H1 (cell line): ENCODE measurements around the gene RBBP5.

Source experiments
- ATF2 ChIP-seq: IDR thresholded peaks from 2 replicates; pipeline ENCODE4 v1.6.1; 2012; ENCODE audit warnings: low read length, inconsistent platforms
- ATF3 ChIP-seq: IDR thresholded peaks from 2 replicates; pipeline ENCODE4 v1.6.1; 2011; ENCODE audit warnings: low read depth, mild to moderate bottlenecking, low read length; ENCODE audit not compliant: insufficient read depth
- BRCA1 ChIP-seq: IDR thresholded peaks from 2 replicates; pipeline ENCODE4 v1.6.1; 2012; ENCODE audit warnings: low read depth, low read length, improper control_type of control experiment
- CREB1 ChIP-seq: IDR thresholded peaks from 2 replicates; pipeline ENCODE4 v1.6.1; 2012; ENCODE audit warnings: inconsistent platforms
- CTCF ChIP-seq, 3 experiments: IDR thresholded peaks; 1 replicate in 2 of 3; 2 replicates in 1 of 3; pipeline versions ENCODE4 v1.5.1 to v1.6.1; 2011; ENCODE audit warnings: low read length in 3 of 3, mild to moderate bottlenecking in 3 of 3, inconsistent platforms in 2 of 3, low read depth in 1 of 3, moderate library complexity in 1 of 3; ENCODE audit not compliant: insufficient read depth in 1 of 3; ENCODE audit errors: control extremely low read depth in 1 of 3
- EGR1 ChIP-seq: IDR thresholded peaks from 2 replicates; pipeline ENCODE4 v1.6.1; 2011; ENCODE audit warnings: low read depth, low read length, borderline replicate concordance
- EZH2 ChIP-seq: fragments of 200-600 bp; sonication (generic); IDR thresholded peaks from 2 replicates; pipeline ENCODE4 v1.7.1; 2012; ENCODE audit warnings: low read depth, mild to moderate bottlenecking, moderate library complexity, low read length, inconsistent platforms; ENCODE audit not compliant: severe bottlenecking
- GABPA ChIP-seq: IDR thresholded peaks from 2 replicates; pipeline ENCODE4 v1.6.1; 2011; ENCODE audit warnings: mild to moderate bottlenecking, low read length, moderate library complexity, borderline replicate concordance; ENCODE audit not compliant: insufficient read depth
- PHF8 ChIP-seq: fragments of 200-600 bp; sonication (generic); conservative IDR thresholded peaks from 2 replicates; pipeline ENCODE4 v1.7.1; 2012; ENCODE audit warnings: low read depth, mild to moderate bottlenecking, inconsistent platforms, low read length, moderate library complexity
- POLR2AphosphoS5 ChIP-seq: IDR thresholded peaks from 2 replicates; pipeline ENCODE4 v1.6.1; 2011; ENCODE audit warnings: low read depth, low read length
- RFX5 ChIP-seq: IDR thresholded peaks from 2 replicates; pipeline ENCODE4 v1.6.1; 2011; ENCODE audit warnings: low read depth, low read length, improper control_type of control experiment, borderline replicate concordance
- SIRT6 ChIP-seq: IDR thresholded peaks from one replicate; pipeline ENCODE4 v1.7.1; 2012; ENCODE audit warnings: low read length, inconsistent platforms
- ZNF274 ChIP-seq: IDR thresholded peaks from 2 replicates; pipeline ENCODE4 v1.7.0; 2012; ENCODE audit warnings: low read length, borderline replicate concordance; ENCODE audit errors: extremely low read depth

- TF ChIP-seq BRCA1 (no peak), SIRT6 (no peak), CREB1 (no peak), GABPA (no peak), ZNF274 (no peak), POLR2AphosphoS5 (no peak), CTCF (IDR thresholded peaks at IDR 0.05; ENCODE audit: control extremely low read depth in 1 of 3, insufficient read depth in 1 of 3, low read depth in 1 of 3, low read length in 3 of 3) (no peak), PHF8 (no peak), EGR1 (no peak), RFX5 (no peak), EZH2 (no peak), ATF2 (no peak), ATF3 (no peak)
Measured at GRCh38 chr1:205064741-205065316, 56.9 kb downstream of the RBBP5 start.
